ENCODE data around the gene CUL9.
A peak's percentile ranks its signal among the peaks of the same experiment; 100 is the strongest.

Gene CUL9

GRCh38 chr6:43263314-43264178, 81.5 kb downstream of the CUL9 start:
- TF ChIP-seq CTCF (IDR thresholded peaks at IDR 0.05): peak; percentile 83

DNA sequence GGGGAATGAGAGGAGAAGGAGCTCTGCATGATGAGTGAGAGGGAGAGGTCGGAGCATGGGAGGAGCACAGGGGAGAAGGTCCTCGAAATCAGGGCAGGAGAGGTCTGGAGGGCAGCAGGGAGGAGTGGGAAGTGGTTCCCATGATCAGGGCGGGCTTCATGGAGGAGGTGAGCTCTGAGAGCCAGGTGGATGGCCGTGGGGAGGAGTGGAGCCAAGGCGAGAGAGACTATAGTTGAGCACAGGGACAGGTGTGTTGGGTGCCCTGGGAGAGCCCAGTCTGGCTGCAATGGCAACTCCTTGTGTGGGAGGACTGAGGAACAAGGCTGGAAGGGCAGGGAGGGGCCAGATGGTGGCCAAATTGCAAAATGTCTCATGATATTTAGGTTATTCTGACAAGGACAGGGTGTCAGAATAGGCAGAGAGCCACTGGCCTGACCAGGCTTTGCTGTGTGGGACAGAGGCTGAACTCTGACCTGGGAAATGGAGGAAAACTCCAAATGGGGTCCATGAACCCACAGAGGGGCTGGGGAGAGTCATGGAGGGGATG, 82.7 kb downstream of the CUL9 start:
- TF ChIP-seq CTCF (IDR thresholded peaks at IDR 0.05): no peak

DNA sequence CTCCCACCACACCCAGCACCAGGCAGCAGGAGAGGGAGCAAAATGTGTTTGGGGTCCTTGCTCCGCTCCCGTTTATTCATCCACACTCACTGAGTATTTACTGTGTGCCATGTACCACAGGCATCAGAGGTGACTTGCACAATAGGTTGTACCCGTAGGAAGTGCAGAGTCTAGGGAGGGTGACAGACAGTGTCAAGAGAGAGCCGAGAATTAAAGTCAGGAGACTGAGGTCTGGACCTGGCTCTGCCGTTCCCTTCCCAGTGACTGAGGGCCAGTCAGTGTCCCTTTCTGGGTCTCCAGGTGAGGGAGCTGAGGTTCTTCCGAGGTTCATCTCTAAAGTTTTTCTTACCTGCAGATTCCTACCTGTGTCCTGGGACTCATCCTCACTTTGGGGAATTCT, 83.6 kb downstream of the CUL9 start:
- no peak for TF ChIP-seq CTCF (IDR thresholded peaks at IDR 0.05)

DNA sequence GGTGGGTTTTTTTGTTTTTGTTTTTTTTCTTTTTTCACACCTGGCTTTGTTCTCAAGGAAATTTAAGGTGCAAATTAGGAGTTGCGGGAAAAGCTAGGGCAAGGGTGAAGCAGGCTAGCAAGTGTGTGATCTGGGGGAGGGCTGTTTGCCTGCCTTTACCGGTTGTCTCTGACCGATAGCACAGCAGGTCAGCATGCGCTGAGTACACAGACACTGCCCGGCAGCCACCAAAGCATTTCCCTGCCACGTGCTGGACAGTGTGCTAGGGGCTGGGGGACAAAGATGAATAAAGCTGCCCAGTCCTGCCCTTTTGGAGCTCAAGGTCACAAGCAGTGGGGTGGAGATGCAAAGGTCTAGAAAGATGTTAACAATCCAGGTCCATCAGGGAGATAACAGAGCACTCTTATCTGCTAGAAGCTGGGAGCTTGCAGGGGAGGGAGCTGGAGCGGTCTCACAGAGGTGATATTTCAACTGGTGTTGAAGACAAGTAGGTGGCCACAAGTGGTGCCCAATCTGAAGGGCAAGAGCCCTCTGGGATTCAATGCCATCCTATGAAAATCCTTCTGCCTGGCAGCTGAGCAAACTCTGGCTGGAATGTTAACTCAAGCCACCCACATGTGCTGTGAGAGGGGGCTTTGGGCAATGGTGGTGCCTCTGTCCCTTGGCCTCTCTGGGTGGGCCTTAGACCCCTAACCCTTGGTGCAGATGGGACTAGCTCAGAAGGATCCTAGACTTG, 85.8 kb downstream of the CUL9 start:
- TF ChIP-seq CTCF (IDR thresholded peaks at IDR 0.05): no peak

GRCh38 chr6:43268355-43268700, 86.3 kb downstream of the CUL9 start:
- TF ChIP-seq CTCF (IDR thresholded peaks at IDR 0.05): no peak

DNA sequence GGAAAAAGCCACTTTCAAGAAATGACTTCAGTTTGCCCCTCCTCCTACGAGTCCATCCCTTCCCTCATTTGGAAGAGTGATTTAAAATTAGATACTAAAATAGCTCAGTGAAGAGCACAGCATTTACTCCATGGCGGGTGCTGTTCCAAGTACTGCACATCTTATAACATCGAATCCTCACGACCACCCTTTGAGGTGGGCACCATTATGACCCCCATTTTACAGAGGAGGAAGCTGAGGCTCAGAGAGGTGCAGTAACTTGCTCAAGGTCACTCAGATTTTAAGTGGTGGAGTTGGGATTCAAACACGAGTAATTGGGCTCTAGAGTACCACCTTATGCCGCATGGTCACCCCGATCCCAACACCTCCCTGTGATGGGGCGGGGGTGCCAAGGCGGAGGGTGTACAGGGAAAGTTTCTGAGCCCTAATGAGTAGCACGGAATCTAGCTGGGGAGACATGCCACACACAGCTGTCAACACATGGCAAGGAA, 86.8 kb downstream of the CUL9 start:
- no peak for TF ChIP-seq CTCF (IDR thresholded peaks at IDR 0.05)

DNA sequence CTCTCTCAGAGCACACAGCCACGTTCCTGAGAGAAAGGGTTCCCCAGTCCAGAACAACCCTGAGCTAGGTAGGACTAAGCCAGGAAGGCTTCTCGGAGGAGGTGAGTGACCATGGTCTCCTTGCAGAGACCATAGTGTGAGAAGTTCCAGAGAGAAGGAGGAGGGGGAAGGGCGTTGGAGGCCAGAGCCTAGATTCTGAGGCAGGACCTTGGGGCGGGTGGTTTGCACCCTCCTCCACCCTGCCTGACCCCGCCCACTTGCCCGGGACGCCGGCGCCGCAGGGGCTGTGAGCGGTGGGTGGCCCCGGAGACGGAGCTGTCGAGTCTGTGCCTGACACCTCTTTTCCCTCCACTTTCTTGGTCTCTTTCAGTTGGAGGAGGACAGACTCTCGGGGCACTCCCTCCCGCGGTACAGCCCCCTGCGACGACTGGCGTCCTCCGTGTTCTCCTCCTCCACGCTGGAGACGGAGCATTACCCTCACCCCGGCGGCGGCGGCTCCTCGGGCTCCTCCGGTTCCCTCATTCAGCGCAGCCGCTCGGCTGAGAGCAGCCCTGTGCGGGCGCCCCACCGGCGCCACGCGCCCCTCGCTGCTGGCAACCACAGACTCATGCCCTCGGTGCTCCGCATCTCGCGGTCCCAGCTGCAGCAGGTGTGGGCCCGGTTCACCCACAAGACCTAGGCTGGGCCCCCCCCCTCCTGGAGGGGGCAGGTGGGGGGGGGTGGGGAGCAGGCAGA, 87.4 kb downstream of the CUL9 start:
- no peak for TF ChIP-seq CTCF (IDR thresholded peaks at IDR 0.05)
